ENCODE results near the gene SAMMSON.

GRCh38 chr3:70020906-70021660, 21.6 kb downstream of the SAMMSON start:
- TF ChIP-seq, protein P1, sequence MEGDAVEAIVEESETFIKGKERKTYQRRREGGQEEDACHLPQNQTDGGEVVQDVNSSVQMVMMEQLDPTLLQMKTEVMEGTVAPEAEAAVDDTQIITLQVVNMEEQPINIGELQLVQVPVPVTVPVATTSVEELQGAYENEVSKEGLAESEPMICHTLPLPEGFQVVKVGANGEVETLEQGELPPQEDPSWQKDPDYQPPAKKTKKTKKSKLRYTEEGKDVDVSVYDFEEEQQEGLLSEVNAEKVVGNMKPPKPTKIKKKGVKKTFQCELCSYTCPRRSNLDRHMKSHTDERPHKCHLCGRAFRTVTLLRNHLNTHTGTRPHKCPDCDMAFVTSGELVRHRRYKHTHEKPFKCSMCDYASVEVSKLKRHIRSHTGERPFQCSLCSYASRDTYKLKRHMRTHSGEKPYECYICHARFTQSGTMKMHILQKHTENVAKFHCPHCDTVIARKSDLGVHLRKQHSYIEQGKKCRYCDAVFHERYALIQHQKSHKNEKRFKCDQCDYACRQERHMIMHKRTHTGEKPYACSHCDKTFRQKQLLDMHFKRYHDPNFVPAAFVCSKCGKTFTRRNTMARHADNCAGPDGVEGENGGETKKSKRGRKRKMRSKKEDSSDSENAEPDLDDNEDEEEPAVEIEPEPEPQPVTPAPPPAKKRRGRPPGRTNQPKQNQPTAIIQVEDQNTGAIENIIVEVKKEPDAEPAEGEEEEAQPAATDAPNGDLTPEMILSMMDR (IDR thresholded peaks at IDR 0.05) = no peak
- no peak for TF ChIP-seq POLR2A (IDR thresholded peaks at IDR 0.05)
- no peak for TF ChIP-seq POLR2AphosphoS5 (IDR thresholded peaks at IDR 0.05)
- TF ChIP-seq EP300 (IDR thresholded peaks at IDR 0.05; ENCODE audit: low read depth) = no peak
